ENCODE results near the gene SCUBE1.

SCUBE1 gene

DNA sequence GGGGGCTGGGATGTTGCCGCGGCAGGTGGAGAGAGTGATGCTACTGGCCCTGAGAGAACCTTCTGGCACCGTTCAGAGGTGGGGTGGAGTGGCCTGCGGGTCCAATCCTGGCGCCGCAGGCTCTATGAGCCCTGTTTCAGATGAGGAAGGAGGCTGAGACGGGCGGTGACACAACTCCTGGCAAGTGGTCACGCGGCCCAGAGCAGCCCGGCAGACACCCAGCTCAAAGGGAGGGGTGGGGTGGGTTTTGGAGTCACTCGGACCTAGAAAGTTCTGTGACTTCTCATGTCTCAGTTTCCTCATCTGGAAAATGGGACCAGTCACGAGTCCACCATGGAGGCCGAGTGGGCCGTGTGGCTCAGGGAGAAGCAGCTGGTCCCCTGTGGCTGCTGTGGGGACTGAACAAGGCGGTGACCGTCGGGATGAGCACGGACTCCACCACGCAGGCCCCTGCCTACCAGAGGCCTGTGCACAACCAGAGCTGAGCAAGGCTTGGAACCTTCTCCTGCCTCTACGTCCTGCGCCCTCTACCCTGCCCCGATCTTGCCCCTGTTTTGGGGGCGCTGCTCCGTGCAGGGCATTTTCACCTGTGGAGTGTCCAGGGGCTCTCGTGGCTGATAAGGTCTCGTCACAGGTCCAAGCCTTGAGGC is 188.2 kb downstream of the SCUBE1 start:
- peaks cover 14% of the 10 kb centered on the region for H3K36me3 ChIP-seq
- TF ChIP-seq CTCF (IDR thresholded peaks at IDR 0.05; ENCODE audit: low read depth, low read length): no peak
- DNase-seq: no peak
- no peaks in the 10 kb centered on the region for H3K9me3 ChIP-seq
- no peaks in the 10 kb centered on the region; the same call in 1 of the 2 replicates for H3K27me3 ChIP-seq
- H3K4me3 ChIP-seq (ENCODE audit: low read depth, low read length): no peak overlapping the region
- H3K4me1 ChIP-seq: peaks cover 8% of the 10 kb centered on the region

DNA sequence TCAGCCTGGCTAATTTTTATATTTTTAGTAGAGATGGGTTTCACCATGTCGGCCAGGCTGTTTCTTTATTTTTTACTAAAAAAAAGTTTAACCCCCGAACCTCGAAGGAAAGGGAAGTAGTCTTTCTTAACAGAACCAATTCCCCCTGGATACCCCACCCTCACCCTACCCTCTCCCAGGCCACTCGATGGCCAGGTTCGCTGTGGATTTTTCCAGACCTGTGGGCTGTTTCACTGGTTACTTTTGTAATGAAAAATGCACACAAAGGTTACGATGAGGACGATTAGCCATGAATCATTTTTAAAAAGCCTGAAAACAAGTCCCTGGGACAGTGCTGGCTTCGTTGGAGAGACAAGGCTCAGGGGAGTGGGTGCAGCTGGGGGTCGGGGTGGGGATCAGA is 189.3 kb downstream of the SCUBE1 start:
- no peak for TF ChIP-seq CTCF (IDR thresholded peaks at IDR 0.05; ENCODE audit: low read depth, low read length)

GRCh38 chr22:43152357-43153071 is 190.7 kb downstream of the SCUBE1 start:
- H3K9me3 ChIP-seq: no peaks in the 10 kb centered on the region
- TF ChIP-seq CTCF (IDR thresholded peaks at IDR 0.05; ENCODE audit: low read depth, low read length): no peak
- peaks cover 9% of the 10 kb centered on the region; the same call in 1 of the 2 replicates for H3K36me3 ChIP-seq
- peaks cover 8% of the 10 kb centered on the region for H3K4me1 ChIP-seq
- H3K4me3 ChIP-seq (ENCODE audit: low read depth, low read length): peak overlapping the region; percentile 79
- no peaks in the 10 kb centered on the region; the same call in 1 of the 2 replicates for H3K27me3 ChIP-seq
- DNase-seq: peak; percentile 61

More for the DNA sequence above, 189.3 kb downstream of the SCUBE1 start:
- Histone ChIP-seq H3K27me3 (no peaks in the 10 kb centered on the region; the same call in 1 of the 2 replicates), H3K9me3 (no peaks in the 10 kb centered on the region), H3K4me1 (peaks cover 8% of the 10 kb centered on the region), H3K4me3 (ENCODE audit: low read depth, low read length) (no peak overlapping the region), H3K36me3 (peaks cover 9% of the 10 kb centered on the region; the same call in 1 of the 2 replicates)
- DNase-seq: no peak

- peaks cover 8% of the 10 kb centered on the region for H3K4me1 ChIP-seq
- TF ChIP-seq CTCF (IDR thresholded peaks at IDR 0.05; ENCODE audit: low read depth, low read length): no peak
- no peaks in the 10 kb centered on the region for H3K9me3 ChIP-seq
- peak overlapping the region; percentile 79 for H3K4me3 ChIP-seq (ENCODE audit: low read depth, low read length)
- H3K27me3 ChIP-seq: no peaks in the 10 kb centered on the region; the same call in 1 of the 2 replicates
- H3K36me3 ChIP-seq: peaks cover 9% of the 10 kb centered on the region; the same call in 1 of the 2 replicates
- no peak for DNase-seq
These were observed 191.2 kb downstream of the SCUBE1 start for GRCh38 chr22:43152003-43152356.

DNA sequence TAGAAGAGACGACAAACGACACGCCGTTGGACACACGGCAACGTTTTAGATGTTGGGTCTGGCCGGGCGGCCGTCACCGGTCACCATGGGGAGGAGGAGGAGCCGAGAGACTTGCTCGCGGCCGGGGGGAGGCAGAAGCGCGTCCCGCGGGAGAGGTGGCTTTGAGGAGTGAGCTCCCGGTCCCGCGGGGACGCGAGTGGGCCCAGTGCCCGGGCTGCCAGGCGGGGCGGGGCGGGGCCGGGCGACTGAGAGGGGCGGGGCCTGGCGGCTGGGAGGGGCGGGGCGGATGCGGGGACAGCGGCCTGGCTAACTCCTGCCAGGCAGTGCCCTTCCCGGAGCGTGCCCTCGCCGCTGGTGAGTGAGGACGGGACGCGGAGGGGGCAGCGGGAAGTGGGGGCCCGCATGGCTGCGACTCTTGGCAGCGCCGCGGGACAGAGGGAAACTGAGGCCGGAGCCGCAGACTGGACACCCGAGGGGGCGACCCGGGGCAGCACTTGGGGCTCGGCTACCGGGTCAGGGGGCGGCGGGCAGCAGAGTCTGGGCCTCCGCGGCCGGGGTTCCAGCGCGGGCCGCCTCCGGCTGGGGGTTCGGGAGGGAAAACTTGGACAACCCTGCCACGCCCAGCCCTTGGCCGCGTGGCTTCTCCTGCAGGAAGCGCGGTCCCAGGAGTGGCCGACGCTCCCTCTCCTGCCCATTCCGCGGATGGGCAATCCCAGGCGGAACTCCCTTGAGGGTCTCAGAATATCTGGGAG is 191.7 kb downstream of the SCUBE1 start, which contains the start of gene TSPO:
TSPO (plus strand) TSS at position 309 of the 752 bp plus-strand sequence. CDS start 7,680 bp downstream, outside the sequence.
- H3K36me3 ChIP-seq: peaks cover 9% of the 10 kb centered on the region; the same call in 1 of the 2 replicates
- no peak for TF ChIP-seq CTCF (IDR thresholded peaks at IDR 0.05; ENCODE audit: low read depth, low read length)
- DNase-seq: peak; percentile 81
- peaks cover 8% of the 10 kb centered on the region for H3K4me1 ChIP-seq
- no peaks in the 10 kb centered on the region; the same call in 1 of the 2 replicates for H3K27me3 ChIP-seq
- no peaks in the 10 kb centered on the region for H3K9me3 ChIP-seq
- peak within 1 kb of the TSS; percentile 79 for H3K4me3 ChIP-seq (ENCODE audit: low read depth, low read length)

Measured in BE2C (cell line).